Osteocyte (in vitro differentiated cells): ENCODE results near the gene CLDN4. TPM values are rescaled to one million over a fixed set of nuclear protein-coding genes. Genes with fewer than 3 reads are reported as not detected.
"Not testable (repeated sequence)": the region's sequence is repeated elsewhere in the genome, so short reads cannot be mapped to it uniquely, and the experiment has no call there.

Source experiments
- DNase-seq: peaks from one replicate; pipeline ENCODE4 v3.0.0; 2021; ENCODE audit warnings: mixed read lengths; ENCODE audit not compliant: unreplicated experiment; ENCODE audit errors: extremely low spot score
- H3K27ac Mint-ChIP-seq: one replicate; pipeline ENCODE4 v1.8.0; 2021; ENCODE audit warnings: mild to moderate bottlenecking, mixed read lengths; ENCODE audit not compliant: unreplicated experiment
- H3K27me3 Mint-ChIP-seq: one replicate; pipeline ENCODE4 v1.8.0; 2021; ENCODE audit warnings: mixed read lengths; ENCODE audit not compliant: unreplicated experiment
- H3K36me3 Mint-ChIP-seq: one replicate; pipeline ENCODE4 v1.8.0; 2021; ENCODE audit warnings: mixed read lengths; ENCODE audit not compliant: unreplicated experiment
- H3K4me1 Mint-ChIP-seq: one replicate; pipeline ENCODE4 v1.8.0; 2021; ENCODE audit warnings: mixed read lengths; ENCODE audit not compliant: unreplicated experiment
- H3K4me3 Mint-ChIP-seq: one replicate; pipeline ENCODE4 v1.8.0; 2021; ENCODE audit warnings: mild to moderate bottlenecking, moderate library complexity, mixed read lengths; ENCODE audit not compliant: unreplicated experiment
- H3K9me3 Mint-ChIP-seq: one replicate; pipeline ENCODE4 v1.8.0; 2021; ENCODE audit warnings: mixed read lengths; ENCODE audit not compliant: unreplicated experiment
- CTCF ChIP-seq: fragments of 200-600 bp; sonication (generic); IDR thresholded peaks from 2 replicates; pipeline ENCODE4 v1.5.0; 2021; ENCODE audit warnings: antibody characterized with exemption, mild to moderate bottlenecking, moderate library complexity
- total RNA-seq: library from RNA; stranded (reverse); gene quantifications from 2 replicates; pipeline ENCODE4 v1.2.1, GENCODE V29; 2021

CLDN4 gene
- total RNA-seq, 1 donor from 2014 or later, result 0.62 TPM

GRCh38 chr7:73831834-73832651, 1.2 kb downstream of the CLDN4 start:
- Mint-ChIP-seq H3K27me3 (no peaks in the 10 kb centered on the region), H3K4me1 (peaks cover 16% of the 10 kb centered on the region), H3K4me3 (no peak overlapping the region), H3K27ac (no peak overlapping the region), H3K36me3 (no peaks in the 10 kb centered on the region), H3K9me3 (no peaks in the 10 kb centered on the region)
- TF ChIP-seq CTCF, result no peak
- no peak for DNase-seq

GRCh38 chr7:73832806-73833205, 2.0 kb downstream of the CLDN4 start:
- no peak overlapping the region for H3K27ac Mint-ChIP-seq
- H3K27me3 Mint-ChIP-seq, result no peaks in the 10 kb centered on the region
- H3K36me3 Mint-ChIP-seq, result no peaks in the 10 kb centered on the region
- DNase-seq, result no peak
- no peaks in the 10 kb centered on the region for H3K9me3 Mint-ChIP-seq
- TF ChIP-seq CTCF, result no peak
- H3K4me3 Mint-ChIP-seq, result no peak overlapping the region
- peaks cover 9% of the 10 kb centered on the region for H3K4me1 Mint-ChIP-seq

GRCh38 chr7:73833251-73833919, 2.6 kb downstream of the CLDN4 start:
- no peak for TF ChIP-seq CTCF
- H3K9me3 Mint-ChIP-seq, result no peaks in the 10 kb centered on the region
- H3K27me3 Mint-ChIP-seq, result no peaks in the 10 kb centered on the region
- no peak overlapping the region for H3K4me3 Mint-ChIP-seq
- no peaks in the 10 kb centered on the region for H3K36me3 Mint-ChIP-seq
- peaks cover 5% of the 10 kb centered on the region for H3K4me1 Mint-ChIP-seq
- no peak overlapping the region for H3K27ac Mint-ChIP-seq
- no peak for DNase-seq

- Mint-ChIP-seq H3K36me3 (no peaks in the 10 kb centered on the region), H3K27ac (no peak overlapping the region), H3K4me3 (no peak overlapping the region), H3K27me3 (no peaks in the 10 kb centered on the region), H3K9me3 (no peaks in the 10 kb centered on the region), H3K4me1 (peaks cover 2% of the 10 kb centered on the region)
- TF ChIP-seq CTCF, result no peak
- DNase-seq, result no peak
Measured at GRCh38 chr7:73834626-73835191, 3.9 kb downstream of the CLDN4 start.

GRCh38 chr7:73837167-73837566, 6.4 kb downstream of the CLDN4 start:
- H3K27ac Mint-ChIP-seq, H3K27me3 Mint-ChIP-seq, H3K4me1 Mint-ChIP-seq, DNase-seq, H3K9me3 Mint-ChIP-seq, H3K36me3 Mint-ChIP-seq, H3K4me3 Mint-ChIP-seq: not testable (repeated sequence)
